Amniotic stem cell (primary cell): ENCODE measurements around the gene NUP133.
"Not testable (repeated sequence)": the region's sequence is repeated elsewhere in the genome, so short reads cannot be mapped to it uniquely, and the experiment has no call there.

ENCODE experiments used
- DNase-seq: peaks from one replicate; lab custom pipeline; 2025; lab: John Stamatoyannopoulos, UW

The NUP133 gene

GRCh38 chr1:229509576-229509975, 1.4 kb upstream of the NUP133 start:
- no peak for DNase-seq

- DNase-seq, result no peak
Measured at GRCh38 chr1:229508823-229509337, 739 bp upstream of the NUP133 start.

- DNase-seq, result no peak
Measured at GRCh38 chr1:229507502-229507901, 639 bp downstream of the NUP133 start.

- DNase-seq, result no peak
Measured at GRCh38 chr1:229506633-229507032, 1.5 kb downstream of the NUP133 start.

- no peak for DNase-seq
Measured at GRCh38 chr1:229495782-229496181, 12.4 kb downstream of the NUP133 start.

GRCh38 chr1:229487181-229487580, 21.0 kb downstream of the NUP133 start:
- no peak for DNase-seq

GRCh38 chr1:229485318-229485717, 22.8 kb downstream of the NUP133 start:
- no peak for DNase-seq

- no peak for DNase-seq
Measured at GRCh38 chr1:229482511-229482910, 25.6 kb downstream of the NUP133 start.

- no peak for DNase-seq
Measured at GRCh38 chr1:229480495-229480894, 27.6 kb downstream of the NUP133 start.

- DNase-seq, result no peak
Measured at GRCh38 chr1:229479660-229480399, 28.3 kb downstream of the NUP133 start.

GRCh38 chr1:229478852-229479251, 29.3 kb downstream of the NUP133 start:
- no peak for DNase-seq

GRCh38 chr1:229475859-229476258, 32.3 kb downstream of the NUP133 start:
- DNase-seq, result not testable (repeated sequence)

- DNase-seq, result no peak
Measured at GRCh38 chr1:229474509-229474908, 33.6 kb downstream of the NUP133 start.

GRCh38 chr1:229471175-229471574, 37.0 kb downstream of the NUP133 start:
- DNase-seq, result no peak

GRCh38 chr1:229470406-229471043, 37.6 kb downstream of the NUP133 start:
- no peak for DNase-seq

- no peak for DNase-seq
Measured at GRCh38 chr1:229466887-229467286, 41.3 kb downstream of the NUP133 start.

GRCh38 chr1:229464672-229465071, 43.5 kb downstream of the NUP133 start:
- no peak for DNase-seq

GRCh38 chr1:229461032-229461668, 47.0 kb downstream of the NUP133 start:
- DNase-seq, result no peak

GRCh38 chr1:229459815-229460214, 48.3 kb downstream of the NUP133 start:
- no peak for DNase-seq

- DNase-seq, result no peak
Measured at GRCh38 chr1:229457436-229457835, 50.7 kb downstream of the NUP133 start.

GRCh38 chr1:229456016-229456415, 52.1 kb downstream of the NUP133 start:
- DNase-seq, result no peak

GRCh38 chr1:229454056-229454455, 54.1 kb downstream of the NUP133 start:
- DNase-seq, result no peak
